ENCODE data around the gene SLC22A3.

The SLC22A3 gene

DNA sequence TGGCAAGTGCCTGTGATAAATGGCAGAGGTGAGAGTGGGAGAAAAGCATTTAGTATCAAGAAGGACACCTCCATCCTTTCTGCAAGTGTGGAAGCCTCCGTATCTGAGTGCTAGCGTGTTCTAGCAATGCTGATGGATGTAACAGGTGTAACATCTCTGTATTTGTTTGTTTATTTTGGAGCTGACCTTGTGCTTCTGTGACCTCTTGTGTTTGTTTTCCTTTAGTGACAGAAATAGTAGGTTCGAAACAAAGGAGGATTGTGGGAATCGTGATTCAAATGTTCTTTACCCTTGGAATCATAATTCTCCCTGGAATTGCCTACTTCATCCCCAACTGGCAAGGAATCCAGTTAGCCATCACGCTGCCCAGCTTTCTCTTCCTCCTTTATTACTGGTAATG, 60.4 kb downstream of the SLC22A3 start:
- Mint-ChIP-seq H3K4me1 (no peaks in the 10 kb centered on the region), H3K27me3 (peaks cover 10% of the 10 kb centered on the region), H3K27ac (no peak overlapping the region), H3K4me3 (no peak overlapping the region), H3K9me3 (no peaks in the 10 kb centered on the region), H3K36me3 (no peaks in the 10 kb centered on the region)
- ATAC-seq: no peak

DNA sequence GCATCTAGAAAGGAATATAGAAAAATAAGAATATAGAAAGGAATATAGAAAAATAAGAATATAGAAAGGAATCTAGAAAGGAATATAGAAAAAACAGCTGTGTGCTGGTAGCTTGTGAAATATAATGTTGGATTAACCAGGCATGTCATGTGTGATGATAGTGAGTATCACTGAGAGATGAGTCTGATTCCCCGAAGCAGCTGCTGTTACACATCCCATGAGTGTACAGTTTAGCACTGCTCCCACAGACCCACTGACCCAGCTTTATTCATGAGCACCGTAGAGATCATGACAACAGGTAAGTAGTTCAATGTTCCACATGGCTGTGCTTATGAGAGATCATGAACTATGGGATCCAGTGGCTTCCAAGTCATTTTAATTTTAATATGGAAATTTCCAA, 64.8 kb downstream of the SLC22A3 start:
- ATAC-seq: no peak
- H3K27ac Mint-ChIP-seq: no peak overlapping the region
- peaks cover 10% of the 10 kb centered on the region for H3K27me3 Mint-ChIP-seq
- no peak overlapping the region for H3K4me3 Mint-ChIP-seq
- H3K36me3 Mint-ChIP-seq: no peaks in the 10 kb centered on the region
- H3K9me3 Mint-ChIP-seq: no peaks in the 10 kb centered on the region
- no peaks in the 10 kb centered on the region for H3K4me1 Mint-ChIP-seq

DNA sequence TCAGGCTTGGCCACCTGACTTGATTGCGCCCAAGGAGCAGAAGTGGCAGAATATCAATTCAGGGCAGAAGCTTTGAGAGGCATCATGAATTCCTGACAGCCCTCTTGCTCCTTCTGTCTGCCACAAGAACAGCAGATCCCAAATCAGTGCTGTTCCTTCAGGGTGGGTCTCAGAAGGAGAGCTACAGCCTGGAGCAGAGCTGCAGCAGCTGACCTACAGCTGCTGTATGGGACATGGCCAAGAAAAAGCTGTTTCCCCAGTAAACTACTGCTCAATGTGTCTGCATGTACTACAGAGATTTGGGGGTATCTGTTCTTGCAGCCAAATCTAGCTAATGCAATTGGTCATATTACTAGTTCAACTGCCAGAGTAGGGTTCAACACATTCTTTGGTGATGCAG, 69.0 kb downstream of the SLC22A3 start:
- Mint-ChIP-seq H3K4me3 (no peak overlapping the region), H3K27ac (no peak overlapping the region), H3K4me1 (no peaks in the 10 kb centered on the region), H3K9me3 (no peaks in the 10 kb centered on the region), H3K36me3 (no peaks in the 10 kb centered on the region), H3K27me3 (peaks cover 16% of the 10 kb centered on the region)
- ATAC-seq: no peak

DNA sequence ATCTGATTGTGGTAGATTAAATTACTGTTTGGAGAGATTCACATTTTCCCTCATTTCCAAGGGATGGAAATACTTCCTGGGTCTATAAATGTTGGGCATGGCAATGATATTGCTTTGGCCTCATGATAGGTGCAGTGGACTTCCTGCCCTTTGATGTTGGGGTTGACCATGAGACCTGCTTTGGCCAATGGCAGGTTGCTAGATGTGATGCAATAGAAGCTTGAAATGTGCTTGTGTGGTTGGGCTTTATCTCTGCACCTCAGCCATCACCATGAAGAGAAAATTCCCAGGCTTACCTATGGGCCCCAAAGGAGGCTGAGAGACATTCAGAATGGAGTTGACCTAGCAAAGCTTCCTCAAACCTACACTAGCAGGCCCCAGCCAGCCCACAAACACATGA, 69.4 kb downstream of the SLC22A3 start:
- no peak overlapping the region for H3K4me3 Mint-ChIP-seq
- peaks cover 20% of the 10 kb centered on the region for H3K27me3 Mint-ChIP-seq
- no peaks in the 10 kb centered on the region for H3K36me3 Mint-ChIP-seq
- no peaks in the 10 kb centered on the region for H3K9me3 Mint-ChIP-seq
- H3K27ac Mint-ChIP-seq: no peak overlapping the region
- no peak for ATAC-seq
- H3K4me1 Mint-ChIP-seq: no peaks in the 10 kb centered on the region

DNA sequence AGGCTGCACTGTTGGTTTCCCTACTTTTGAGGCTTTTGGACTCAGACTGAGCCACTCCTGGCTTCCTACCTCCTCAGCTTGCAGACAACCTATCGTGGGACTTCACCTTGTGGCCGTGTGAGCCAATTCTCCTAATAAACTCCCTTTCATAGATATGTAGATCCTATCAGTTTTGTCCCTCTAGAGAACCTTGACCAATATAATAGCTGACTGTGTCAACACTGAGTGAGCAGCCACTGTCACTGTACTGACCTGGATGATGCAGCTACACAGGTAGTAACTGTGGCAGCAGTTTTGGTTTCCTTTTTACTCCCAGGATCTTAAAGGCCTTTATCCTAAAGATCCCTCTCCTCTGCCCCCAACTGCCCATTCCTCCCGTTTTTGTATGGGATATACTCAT, 70.2 kb downstream of the SLC22A3 start:
- H3K27ac Mint-ChIP-seq: no peak overlapping the region
- ATAC-seq: no peak
- no peaks in the 10 kb centered on the region for H3K36me3 Mint-ChIP-seq
- H3K4me1 Mint-ChIP-seq: no peaks in the 10 kb centered on the region
- no peaks in the 10 kb centered on the region for H3K9me3 Mint-ChIP-seq
- peaks cover 20% of the 10 kb centered on the region for H3K27me3 Mint-ChIP-seq
- no peak overlapping the region for H3K4me3 Mint-ChIP-seq

DNA sequence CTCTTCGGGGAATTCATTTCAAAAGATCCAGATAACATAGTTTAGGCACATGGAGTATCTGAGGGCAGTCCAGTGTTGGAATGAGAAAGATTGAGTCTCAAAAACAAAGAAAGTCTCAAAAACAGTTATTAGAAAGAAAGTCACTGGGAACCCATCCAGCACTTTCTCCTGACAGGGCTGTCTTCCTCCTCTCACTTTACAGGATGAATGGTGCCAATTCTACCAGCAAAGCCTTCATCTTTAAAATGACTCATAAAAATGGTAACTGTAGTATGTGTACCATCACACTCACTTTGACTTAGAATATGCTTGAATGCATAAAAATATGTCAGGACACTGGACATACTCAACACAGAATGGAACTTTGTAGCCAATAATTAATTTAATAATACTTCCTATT, 71.3 kb downstream of the SLC22A3 start:
- Mint-ChIP-seq H3K4me3 (no peak overlapping the region), H3K27me3 (peaks cover 20% of the 10 kb centered on the region), H3K4me1 (no peaks in the 10 kb centered on the region), H3K9me3 (no peaks in the 10 kb centered on the region), H3K36me3 (no peaks in the 10 kb centered on the region), H3K27ac (no peak overlapping the region)
- ATAC-seq: no peak

DNA sequence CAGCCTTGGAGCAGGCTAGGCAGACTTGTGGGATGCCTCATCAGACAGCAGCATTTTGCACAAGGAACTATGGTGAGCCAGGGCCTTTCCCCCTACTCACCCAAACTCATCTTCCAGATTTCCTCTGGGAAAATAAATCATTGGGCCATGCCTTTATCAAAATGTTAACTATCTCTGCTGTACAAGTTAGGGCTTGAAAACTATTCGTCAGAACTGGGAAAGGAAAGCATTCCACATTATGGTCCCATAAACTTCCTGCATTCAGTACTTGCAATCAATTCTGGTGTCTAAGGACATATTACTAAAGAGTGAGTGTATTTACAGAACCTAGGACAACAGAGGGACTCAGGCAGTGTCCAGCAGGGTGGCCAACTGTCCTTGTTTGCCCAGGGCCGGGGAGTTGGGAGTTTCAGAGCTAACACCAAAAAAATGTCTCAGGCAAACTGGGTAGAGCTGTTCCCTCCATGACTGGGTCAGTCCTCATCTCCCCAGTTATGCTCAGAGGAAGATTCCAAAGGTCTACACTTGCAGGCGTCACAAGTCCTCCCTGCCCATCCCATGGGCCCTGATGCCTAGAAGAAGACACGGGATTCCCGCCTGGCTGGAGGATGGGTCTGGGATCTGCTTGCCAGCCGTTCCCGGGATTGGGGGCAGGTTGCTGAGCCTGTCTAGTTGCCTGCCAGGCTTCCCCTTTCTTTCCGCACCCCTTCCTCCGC, 72.2 kb downstream of the SLC22A3 start:
- ATAC-seq: no peak
- Mint-ChIP-seq H3K36me3 (no peaks in the 10 kb centered on the region), H3K9me3 (no peaks in the 10 kb centered on the region), H3K4me1 (no peaks in the 10 kb centered on the region), H3K27me3 (peaks cover 20% of the 10 kb centered on the region), H3K27ac (no peak overlapping the region), H3K4me3 (no peak overlapping the region)

DNA sequence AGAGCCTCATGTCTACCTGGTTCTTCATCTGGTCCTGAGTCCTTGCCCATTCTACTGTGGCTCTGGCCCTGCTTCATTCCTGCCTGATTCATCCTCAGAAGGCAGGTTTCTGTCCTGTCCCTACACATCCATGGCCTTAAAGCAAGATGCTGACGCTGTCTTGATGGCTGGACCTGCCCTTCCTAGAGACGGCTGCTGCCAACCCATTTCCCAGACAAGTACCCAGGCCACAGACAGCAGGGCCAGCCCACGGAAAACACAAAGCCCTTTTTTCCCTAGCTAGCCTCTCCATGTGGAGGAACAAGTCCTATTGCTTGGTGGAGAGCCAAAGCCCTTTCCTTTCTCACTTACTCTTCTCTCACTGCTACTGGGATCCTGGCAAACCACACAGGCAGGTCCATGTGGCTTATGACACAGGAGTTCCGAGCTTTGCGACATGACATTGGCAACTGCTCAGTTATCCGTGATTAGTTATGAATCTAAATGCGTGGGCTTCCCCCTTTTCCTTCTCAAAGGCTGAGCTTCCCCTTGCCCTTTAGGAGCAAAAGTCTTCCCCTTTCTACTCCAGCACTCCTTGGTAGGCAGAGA, 72.9 kb downstream of the SLC22A3 start:
- no peak for ATAC-seq
- H3K4me3 Mint-ChIP-seq: no peak overlapping the region
- peaks cover 20% of the 10 kb centered on the region for H3K27me3 Mint-ChIP-seq
- no peaks in the 10 kb centered on the region for H3K9me3 Mint-ChIP-seq
- no peak overlapping the region for H3K27ac Mint-ChIP-seq
- peaks cover under 1% of the 10 kb centered on the region for H3K4me1 Mint-ChIP-seq
- H3K36me3 Mint-ChIP-seq: no peaks in the 10 kb centered on the region

DNA sequence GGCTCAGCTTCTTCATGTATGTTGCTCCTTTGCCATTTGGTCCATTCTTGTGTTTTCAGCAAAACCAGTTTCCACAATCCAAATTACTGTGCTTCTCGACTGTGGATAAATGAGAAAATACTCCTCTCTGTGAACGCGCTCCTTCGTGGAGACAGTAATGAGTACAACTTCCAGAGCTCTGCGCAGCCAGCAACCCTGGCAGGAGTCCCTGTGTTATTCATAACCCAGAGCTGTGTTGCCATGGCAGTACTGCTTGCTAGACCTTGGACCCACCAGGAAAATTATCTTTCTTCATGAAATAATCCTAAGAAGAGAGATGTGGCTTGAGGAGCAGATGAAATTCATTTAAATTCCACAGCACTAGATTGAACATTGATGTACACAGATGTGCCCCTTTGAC, 73.7 kb downstream of the SLC22A3 start:
- ATAC-seq: no peak
- H3K27ac Mint-ChIP-seq: no peak overlapping the region
- no peak overlapping the region for H3K4me3 Mint-ChIP-seq

DNA sequence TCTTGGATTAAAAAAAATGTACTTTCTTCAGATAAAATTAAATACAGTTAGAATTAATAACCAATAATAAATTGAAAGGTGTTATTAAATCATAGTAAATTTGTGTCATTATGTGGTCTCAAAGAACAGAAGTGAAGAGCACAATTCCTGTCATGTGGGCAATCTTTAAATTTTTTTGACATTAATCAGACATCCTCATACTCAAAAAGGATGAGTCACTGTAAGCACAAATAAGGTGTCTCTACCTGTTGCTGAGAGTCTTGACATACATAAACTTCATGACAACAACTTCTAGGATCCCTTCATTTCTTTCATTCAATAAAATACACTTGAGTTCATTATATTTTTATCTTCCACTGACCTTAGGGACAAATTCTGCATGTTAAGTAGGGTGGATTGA, 76.1 kb downstream of the SLC22A3 start:
- ATAC-seq: no peak
- Mint-ChIP-seq H3K4me3 (no peak overlapping the region), H3K27me3 (peaks cover 49% of the 10 kb centered on the region), H3K27ac (no peak overlapping the region), H3K4me1 (peaks cover 6% of the 10 kb centered on the region), H3K9me3 (no peaks in the 10 kb centered on the region), H3K36me3 (no peaks in the 10 kb centered on the region)

More for the DNA sequence above, 73.7 kb downstream of the SLC22A3 start:
- no peaks in the 10 kb centered on the region for H3K9me3 Mint-ChIP-seq
- H3K36me3 Mint-ChIP-seq: no peaks in the 10 kb centered on the region
- peaks cover 6% of the 10 kb centered on the region for H3K4me1 Mint-ChIP-seq
- H3K27me3 Mint-ChIP-seq: peaks cover 26% of the 10 kb centered on the region

DNA sequence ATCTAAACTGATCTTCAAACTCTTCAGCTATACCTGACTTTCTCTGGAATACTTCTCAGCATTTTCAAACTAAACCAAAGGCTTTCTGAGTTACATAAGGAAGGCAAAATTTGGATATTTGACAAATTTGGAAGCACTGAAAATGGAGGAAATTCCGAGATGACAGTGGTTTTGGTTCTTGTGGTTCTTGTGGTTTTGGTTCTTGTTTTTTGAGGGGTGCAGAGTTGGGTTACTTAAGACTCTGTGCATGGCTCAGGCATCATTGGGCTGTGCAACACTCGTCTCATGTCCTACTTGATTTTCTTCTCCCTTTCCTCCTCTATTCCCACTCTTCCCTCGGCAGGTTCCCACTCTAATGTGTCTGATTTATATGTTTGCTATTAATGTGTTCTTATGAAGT, 78.0 kb downstream of the SLC22A3 start:
- no peak for ATAC-seq
- Mint-ChIP-seq H3K36me3 (no peaks in the 10 kb centered on the region), H3K4me1 (peaks cover 6% of the 10 kb centered on the region), H3K27ac (no peak overlapping the region), H3K4me3 (no peak overlapping the region), H3K9me3 (no peaks in the 10 kb centered on the region), H3K27me3 (peaks cover 46% of the 10 kb centered on the region)

DNA sequence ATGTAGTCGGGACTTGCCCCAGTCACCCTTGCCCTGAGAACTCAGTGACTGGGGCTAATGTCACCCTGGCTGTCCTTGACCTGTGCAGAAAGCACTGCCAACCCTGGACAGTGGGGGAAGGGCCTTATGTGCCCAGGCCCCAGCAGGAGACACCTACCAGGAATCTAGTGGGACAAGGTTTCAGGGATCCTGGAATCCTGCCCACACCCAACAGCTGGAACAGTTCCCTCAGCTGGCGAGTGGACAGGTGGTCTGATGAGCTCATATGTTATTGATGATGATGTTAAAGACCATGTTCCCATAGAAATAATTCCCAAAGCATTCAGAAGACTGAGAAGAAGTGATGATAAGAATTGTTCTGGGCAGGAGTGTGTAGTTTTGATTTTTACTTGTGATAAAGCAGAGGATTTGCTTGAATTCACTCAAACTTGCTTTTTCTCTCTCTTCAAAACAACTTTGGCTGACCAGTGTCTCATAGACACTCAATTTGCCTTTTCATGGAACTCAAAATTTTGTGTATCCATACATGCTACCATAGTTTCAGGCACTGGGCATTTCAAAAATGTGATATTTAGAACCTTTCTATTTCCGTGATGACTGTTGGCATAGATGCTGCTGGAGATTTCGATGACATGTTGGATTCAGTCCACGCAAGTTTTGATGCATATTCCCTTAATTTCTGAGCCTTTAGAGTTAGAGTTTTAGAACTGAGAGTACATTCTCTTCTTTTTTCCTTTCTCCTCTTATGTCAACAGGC, 79.3 kb downstream of the SLC22A3 start:
- H3K27me3 Mint-ChIP-seq: peaks cover 32% of the 10 kb centered on the region
- H3K27ac Mint-ChIP-seq: no peak overlapping the region

DNA sequence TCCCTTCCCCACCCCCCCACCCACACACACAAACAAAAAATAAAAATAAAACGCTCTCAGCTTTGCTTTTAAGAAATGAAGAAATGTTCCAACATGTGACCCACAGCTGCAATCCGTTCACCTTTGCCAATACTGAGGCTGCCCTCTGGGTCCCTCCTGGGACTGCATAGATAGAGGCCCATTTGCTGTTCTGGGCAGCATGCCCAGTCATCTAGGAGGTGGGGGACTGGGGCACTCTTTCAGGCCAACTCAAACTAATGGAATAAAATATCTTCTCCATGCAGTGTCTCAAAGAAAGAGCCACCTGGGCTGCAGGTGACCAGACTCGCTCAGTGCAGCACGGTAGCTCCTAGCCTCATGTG, 79.9 kb downstream of the SLC22A3 start:
- peaks cover 6% of the 10 kb centered on the region for H3K4me1 Mint-ChIP-seq
- no peaks in the 10 kb centered on the region for H3K36me3 Mint-ChIP-seq
- ATAC-seq: no peak
- H3K27ac Mint-ChIP-seq: no peak overlapping the region
- no peaks in the 10 kb centered on the region for H3K9me3 Mint-ChIP-seq
- peaks cover 32% of the 10 kb centered on the region for H3K27me3 Mint-ChIP-seq
- no peak overlapping the region for H3K4me3 Mint-ChIP-seq

More for the DNA sequence above, 79.3 kb downstream of the SLC22A3 start:
- Mint-ChIP-seq H3K4me1 (peaks cover 6% of the 10 kb centered on the region), H3K9me3 (no peaks in the 10 kb centered on the region), H3K4me3 (no peak overlapping the region), H3K36me3 (no peaks in the 10 kb centered on the region)
- no peak for ATAC-seq

DNA sequence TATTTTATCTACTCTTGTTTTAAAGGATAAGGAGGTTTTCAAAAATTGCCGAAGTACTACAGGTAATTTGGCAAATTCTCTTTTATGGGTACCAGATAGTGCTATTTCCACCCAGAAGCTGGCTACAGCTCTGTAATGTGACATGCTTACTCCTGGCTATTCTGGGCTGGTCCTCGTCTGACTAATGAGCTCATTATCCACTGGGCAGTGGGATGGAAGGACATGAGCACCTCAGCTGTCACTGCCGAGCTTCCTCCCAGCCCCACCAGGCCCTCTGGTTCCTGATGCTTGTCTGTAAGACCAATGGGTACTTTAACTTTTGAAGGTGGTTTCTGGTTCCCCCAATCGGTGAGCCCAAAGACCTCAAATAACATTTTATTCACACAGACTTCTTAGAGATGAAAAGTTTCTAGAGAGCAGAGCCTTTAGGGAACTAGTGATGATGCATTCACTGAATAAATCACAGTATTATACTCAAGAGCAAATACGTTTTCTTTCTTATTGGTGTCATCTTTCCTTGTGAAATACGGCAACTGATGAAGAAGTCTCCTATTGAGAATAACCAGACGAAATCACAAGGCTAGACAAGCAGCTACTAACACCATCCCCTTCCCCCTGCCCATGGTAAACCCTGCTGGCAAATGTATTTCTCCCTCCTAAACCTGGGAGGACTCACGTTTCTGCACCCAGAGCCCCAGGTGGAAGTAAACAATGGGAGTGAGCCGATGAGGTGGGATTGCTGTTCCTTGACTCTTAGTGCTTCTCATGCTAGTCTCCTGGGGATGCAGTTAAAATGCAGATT, 80.8 kb downstream of the SLC22A3 start:
- no peaks in the 10 kb centered on the region for H3K36me3 Mint-ChIP-seq
- H3K27ac Mint-ChIP-seq: no peak overlapping the region
- peaks cover 6% of the 10 kb centered on the region for H3K4me1 Mint-ChIP-seq
- H3K27me3 Mint-ChIP-seq: peaks cover 32% of the 10 kb centered on the region
- H3K9me3 Mint-ChIP-seq: no peaks in the 10 kb centered on the region
- H3K4me3 Mint-ChIP-seq: no peak overlapping the region
- no peak for ATAC-seq

DNA sequence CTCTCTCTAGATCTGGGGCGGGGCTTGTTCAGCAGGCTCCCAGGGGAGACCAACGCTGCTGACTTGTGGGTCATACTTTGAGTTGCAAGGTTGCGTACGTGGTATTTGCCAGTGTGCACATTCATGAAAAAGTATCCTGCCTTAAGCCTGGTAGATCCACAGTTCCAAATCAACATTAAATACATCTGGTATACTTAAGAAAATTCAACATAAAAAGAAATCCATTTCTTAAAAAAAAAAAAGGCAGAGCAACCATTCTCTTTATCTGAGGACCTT, 81.4 kb downstream of the SLC22A3 start:
- peaks cover 6% of the 10 kb centered on the region for H3K4me1 Mint-ChIP-seq
- H3K36me3 Mint-ChIP-seq: no peaks in the 10 kb centered on the region
- H3K27me3 Mint-ChIP-seq: peaks cover 32% of the 10 kb centered on the region
- no peaks in the 10 kb centered on the region for H3K9me3 Mint-ChIP-seq
- no peak overlapping the region for H3K27ac Mint-ChIP-seq
- H3K4me3 Mint-ChIP-seq: no peak overlapping the region
- ATAC-seq: no peak

All from stimulated activated memory B cell treated with anti-CD40 and anti-IgM and Interleukin-4, amounts not matched to agents 10 μg/mL and 1 μg/mL and 100 μg/mL, for 72 hours (primary cell).